CD4-positive, alpha-beta T cell treated with Interleukin-1 beta for 1 hour (primary cell): Measurements from ENCODE around the gene HOXD11.

ENCODE experiments used
- DNase-seq, 2 donors: peaks; one replicate each; pipeline ENCODE4 v3.0.0-alpha.2; 2020 to 2022

Gene HOXD11

DNA sequence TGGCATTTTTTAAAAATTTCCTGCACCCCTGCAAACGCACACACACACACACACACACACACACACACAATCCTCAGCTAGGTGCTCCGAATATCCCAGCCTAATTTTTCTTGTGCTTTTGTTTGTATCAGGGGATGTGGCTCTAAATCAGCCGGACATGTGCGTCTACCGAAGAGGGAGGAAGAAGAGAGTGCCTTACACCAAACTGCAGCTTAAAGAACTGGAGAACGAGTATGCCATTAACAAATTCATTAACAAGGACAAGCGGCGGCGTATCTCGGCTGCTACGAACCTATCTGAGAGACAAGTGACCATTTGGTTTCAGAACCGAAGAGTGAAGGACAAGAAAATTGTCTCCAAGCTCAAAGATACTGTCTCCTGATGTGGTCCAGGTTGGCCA lies 12.7 kb upstream of the HOXD11 start:
- DNase-seq: no peak

DNA sequence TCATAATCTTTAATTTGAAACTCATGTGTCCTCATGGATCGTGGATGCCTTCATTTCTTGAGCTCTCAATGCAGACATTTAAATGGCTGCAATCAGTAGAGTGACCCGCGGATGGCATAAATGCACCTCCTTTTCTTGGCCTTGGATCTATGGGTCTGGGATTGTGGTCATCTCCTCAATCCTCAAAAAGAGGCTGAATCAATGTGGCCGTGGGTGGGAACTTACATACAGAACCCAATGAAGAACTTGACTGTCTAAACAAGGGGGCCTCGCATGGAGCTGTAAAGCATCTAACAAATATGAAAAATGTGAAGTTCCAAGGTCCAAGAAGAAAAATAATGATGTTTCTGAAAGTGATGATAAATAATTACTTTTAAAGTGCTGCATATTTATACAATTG lies 11.7 kb upstream of the HOXD11 start:
- DNase-seq: no peak

DNA sequence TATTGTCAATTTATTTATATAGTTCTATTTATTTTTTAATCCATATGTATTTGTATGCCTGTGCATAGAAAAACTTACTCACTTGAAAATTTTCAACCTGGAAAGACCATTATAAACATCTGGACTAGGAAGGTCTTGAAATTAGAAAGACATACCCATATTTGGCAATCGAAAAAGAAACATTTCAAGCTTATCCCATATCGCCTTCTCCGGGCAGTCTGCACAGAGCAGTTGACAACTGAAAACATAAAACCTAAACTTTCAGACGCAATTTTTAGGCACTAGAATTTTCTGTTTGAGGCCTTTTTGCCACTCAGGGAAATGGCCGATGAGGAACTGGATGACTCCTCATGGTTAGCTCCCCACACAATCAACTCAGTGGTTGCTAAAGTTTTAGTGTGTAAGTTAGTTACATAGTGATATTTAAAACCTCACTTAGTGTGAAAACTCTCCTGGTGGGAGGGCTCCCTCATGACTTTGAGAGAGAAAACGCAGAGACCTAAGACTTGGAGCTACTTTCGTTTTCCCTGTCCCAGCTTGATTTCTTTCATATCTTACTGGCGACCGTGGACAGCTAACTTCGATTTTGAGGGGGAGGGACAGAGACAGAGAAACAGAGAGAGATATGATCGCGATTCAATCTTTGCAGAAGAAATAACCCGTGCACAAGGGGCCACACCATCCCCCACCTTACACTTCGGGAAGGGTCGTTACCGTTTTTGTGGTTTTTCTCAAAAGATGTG lies 10.7 kb upstream of the HOXD11 start:
- no peak for DNase-seq

DNA sequence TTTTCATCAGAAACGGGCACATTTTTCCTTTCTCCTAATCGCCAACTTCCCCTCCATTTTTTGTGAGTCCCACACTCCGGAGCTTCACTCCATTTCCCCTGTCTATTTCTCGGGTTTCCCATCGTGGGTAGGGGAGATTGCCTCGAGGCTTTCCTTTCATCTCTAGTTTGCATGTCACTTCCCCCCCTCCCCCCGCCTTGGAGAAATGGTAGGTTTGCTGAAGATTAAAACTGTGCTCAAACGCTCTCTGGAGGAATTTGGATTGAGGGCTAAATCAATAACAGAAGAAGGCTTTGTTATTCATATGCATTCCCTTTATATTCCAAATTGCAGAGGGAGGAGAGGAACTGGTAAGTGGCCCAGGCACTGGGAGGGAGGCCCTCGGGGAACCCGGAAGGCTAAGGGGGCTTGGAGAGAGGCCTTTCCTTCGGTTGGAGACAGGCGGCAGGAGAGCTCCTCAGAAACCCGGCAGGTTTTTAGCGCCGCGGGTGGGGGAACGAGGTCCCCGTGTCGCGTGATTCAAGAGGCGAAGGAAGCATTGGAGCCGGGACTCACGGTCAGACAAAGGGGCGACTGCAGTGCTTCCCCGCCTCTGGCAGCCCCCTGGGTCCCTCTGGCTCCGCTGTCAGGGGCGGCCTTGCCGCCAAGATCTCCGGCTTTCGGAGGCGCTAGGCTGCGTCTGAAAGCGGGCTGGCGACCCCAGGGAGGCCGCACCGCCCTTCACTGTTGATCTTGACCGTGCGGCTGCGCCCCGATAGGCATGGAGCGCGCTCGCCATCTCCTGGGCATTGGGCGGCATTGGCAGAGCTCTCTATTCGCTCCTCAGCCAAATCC lies 9.9 kb upstream of the HOXD11 start:
- peak; percentile 56 to 62 for DNase-seq

- no peak for DNase-seq
Measured at GRCh38 chr2:176097820-176098365, 9.2 kb upstream of the HOXD11 start.

DNA sequence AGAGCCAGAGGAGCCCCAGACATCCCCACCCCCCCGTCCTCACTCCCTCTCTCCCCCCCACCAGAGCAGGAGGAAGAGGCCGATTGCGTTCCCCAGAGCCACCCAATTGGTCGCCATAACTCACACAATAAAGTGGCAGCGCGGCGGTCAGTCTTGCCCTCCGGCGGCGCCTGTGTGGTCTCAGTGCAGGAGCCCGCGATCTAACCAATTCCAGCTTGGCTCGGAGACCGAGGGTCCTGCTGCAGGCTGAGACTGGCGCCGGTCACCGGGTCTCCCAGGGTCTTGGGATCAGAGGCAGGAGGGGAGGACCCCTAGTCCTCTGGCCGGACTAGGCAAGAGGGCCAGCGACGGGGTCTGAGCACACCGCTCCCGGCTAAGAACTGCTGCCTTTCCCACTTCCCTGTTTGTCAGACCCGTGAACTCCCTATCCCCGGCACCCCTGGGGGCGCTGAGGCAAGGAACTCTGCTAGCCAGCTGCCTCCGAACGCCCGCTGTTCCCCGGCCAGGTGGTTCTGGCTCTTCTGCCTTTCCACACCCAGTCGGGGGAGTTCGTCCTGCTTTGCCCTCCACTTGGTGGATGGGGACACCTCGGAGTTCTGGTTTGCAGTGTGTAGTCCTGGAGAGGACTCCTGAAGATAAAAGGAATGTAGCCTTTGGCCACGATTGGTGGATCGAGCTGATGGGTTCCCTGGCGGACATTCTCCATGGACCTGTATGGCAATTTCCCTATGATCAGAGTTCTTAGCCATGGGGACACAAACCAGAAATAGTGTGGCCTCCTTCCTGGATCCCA lies 8.5 kb upstream of the HOXD11 start:
- no peak for DNase-seq

DNA sequence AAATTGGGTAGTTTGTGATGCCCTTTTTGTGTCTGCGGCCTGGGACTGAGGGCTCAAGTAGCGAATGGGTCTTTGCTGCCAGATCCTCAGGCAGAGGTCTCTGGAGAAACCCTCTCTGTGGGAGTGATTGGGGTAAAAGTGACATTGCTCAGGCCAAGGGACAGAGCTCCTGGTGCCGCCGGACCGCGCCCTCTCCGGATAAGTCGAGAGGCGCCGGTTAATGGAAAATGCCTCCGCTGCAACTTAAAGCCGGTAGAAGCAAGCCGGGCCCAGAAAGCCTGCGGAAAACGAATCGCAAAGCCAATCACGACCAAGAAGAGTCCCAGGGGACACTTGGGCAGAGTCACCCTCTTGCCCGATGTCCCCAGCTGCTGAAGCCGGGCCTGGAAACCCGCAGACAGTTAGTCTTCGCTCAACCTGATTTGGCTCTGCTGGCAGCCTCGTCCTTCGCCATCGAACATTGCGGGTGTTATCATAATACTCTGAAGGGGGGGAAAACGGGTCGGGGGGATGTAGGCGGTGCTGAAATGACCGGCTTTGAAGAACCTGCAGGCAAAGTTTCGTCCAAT lies 7.8 kb upstream of the HOXD11 start:
- no peak for DNase-seq

DNA sequence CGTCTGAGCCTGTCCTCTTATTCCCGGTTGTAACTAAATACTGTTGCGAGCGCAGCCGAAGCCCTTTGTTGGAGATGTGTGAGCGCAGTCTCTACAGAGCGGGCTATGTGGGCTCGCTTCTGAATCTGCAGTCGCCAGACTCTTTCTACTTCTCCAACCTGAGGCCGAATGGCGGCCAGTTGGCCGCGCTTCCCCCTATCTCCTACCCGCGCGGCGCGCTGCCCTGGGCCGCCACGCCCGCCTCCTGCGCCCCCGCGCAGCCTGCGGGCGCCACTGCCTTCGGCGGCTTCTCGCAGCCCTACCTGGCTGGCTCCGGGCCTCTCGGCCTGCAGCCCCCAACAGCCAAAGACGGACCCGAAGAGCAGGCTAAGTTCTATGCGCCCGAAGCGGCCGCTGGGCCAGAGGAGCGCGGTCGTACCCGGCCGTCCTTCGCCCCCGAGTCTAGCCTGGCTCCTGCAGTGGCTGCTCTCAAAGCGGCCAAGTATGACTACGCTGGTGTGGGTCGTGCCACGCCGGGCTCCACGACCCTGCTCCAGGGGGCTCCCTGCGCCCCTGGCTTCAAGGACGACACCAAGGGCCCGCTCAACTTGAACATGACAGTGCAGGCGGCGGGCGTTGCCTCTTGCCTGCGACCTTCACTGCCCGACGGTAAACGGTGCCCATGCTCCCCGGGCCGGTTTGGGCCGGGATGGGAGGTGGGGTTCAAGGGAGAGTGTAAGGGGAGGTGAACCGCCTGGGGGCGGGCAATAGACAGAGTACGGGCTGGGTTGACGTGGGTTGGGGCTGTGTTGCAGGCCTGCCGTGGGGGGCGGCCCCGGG lies 7.1 kb upstream of the HOXD11 start, which contains the start of gene HOXD12:
HOXD12 (plus strand) TSS at position 68 of the 819 bp plus-strand sequence; CDS start at position 75, 7 bp downstream.
- DNase-seq: no peak

DNA sequence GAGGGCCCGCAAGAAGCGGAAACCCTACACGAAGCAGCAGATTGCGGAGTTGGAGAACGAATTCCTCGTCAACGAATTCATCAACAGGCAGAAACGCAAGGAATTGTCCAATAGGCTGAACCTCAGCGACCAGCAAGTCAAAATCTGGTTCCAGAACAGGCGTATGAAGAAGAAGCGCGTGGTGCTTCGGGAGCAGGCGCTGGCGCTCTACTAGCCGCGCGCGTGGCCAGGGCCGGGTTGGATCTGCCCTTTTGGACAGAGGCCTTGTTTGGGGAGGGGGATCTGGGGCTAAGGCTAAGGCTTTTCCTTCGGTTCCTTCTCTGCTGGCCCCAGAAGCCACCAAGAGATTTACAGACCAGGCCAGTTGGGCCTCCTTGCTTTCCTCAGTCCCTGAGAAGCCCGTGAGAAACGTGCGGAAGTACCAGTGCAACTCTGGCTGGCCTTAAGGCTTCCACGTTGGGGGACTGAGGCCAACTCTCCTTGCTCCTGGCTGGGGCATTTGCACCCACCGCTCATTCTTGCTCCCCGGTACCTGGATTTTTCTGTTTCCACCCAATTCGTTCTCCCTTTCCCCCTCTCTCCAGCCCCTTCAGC lies 6.4 kb upstream of the HOXD11 start:
- DNase-seq: no peak

GRCh38 chr2:176101216-176101830 lies 5.8 kb upstream of the HOXD11 start:
- no peak for DNase-seq

GRCh38 chr2:176101842-176102241 lies 5.2 kb upstream of the HOXD11 start:
- no peak for DNase-seq

- no peak for DNase-seq
Measured at GRCh38 chr2:176102309-176102866, 4.7 kb upstream of the HOXD11 start.

GRCh38 chr2:176103194-176103593 lies 3.9 kb upstream of the HOXD11 start:
- no peak for DNase-seq

DNA sequence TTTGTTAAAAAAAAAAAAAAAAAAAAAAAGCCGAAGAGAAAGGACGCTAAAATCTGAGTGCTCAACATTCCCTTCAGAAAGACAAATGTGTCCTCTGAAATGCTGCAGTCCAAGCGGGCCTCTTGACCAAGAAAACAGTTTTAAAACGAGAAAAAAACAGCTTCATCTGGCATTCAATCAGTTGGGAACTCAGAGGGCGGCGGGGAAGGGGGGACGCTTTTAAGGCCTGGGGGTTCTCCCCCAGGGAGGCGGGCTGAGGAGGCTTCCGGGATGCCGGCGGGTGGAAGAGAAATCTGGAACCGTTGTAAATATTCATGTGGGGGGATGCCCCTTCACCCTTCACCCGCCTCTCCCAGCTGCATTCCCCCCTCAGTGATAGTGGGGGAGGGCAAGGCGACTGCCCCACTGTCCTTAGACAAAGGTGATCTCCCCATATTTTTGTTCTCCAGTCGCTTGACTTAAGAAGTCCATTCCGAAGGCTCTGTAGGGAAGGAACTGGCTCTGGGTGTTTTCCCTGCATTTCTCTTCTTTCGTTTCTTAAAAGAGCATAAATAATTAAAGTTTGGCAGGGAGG lies 3.3 kb upstream of the HOXD11 start:
- DNase-seq: no peak

- no peak for DNase-seq
Measured at GRCh38 chr2:176104316-176105077, 2.6 kb upstream of the HOXD11 start.

- DNase-seq: no peak
Measured at GRCh38 chr2:176105078-176105729, 1.9 kb upstream of the HOXD11 start.

DNA sequence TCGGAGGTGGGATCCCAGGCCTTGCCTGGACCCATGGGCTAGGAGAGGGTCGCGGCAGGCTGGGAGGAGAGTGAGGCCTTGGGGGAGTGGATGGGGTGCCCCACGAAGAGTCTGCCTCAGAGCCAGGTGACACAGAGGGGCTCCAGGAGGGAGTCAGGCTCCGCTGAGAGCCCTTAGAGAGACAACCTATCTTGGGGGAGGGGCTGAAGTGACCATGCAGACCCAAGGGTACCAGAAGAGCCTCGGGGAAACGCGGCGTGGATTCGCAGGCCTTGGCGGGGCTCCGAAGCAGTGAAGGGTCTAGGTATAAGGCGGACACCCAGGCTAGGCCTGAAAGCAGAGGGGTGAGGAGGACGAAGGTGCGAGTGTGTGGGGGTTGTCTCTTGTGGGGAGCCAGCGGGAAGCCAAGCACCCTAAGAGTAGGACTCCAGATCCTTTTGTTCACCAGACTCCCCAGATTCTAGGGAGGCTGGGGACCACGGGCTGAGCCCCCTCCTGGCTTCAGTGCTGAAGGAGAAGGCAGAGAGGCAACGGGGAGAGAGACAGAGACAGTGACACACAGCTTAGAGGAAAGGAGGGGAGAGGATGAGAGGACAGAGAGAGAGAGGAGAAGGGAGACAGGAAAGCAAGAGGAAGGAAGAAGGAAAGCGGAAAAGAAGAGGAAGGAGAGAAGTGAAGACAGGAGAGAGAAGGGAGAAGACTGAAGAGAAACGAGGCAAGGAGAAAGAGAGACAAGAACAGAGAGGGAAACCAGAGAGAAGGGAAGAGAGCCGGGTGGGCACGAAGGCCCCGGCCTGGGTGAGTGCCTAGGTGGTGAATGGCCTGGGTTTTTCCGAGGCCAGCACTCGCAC lies 1.1 kb upstream of the HOXD11 start:
- DNase-seq: no peak

GRCh38 chr2:176107731-176108181 lies 676 bp downstream of the HOXD11 start:
- DNase-seq: no peak
